ENCODE measurements around the gene FBXO30.

GRCh38 chr6:145763742-145764141 lies 50.9 kb downstream of the FBXO30 start:
- TF ChIP-seq CTCF (IDR thresholded peaks at IDR 0.05) (no peak), POLR2AphosphoS5 (IDR thresholded peaks at IDR 0.05) (no peak), EP300 (IDR thresholded peaks at IDR 0.05) (no peak), POLR2A (IDR thresholded peaks at IDR 0.05) (no peak)

All from upper lobe of left lung (tissue), 4 donors.